ENCODE data around the gene TBK1.

DNA sequence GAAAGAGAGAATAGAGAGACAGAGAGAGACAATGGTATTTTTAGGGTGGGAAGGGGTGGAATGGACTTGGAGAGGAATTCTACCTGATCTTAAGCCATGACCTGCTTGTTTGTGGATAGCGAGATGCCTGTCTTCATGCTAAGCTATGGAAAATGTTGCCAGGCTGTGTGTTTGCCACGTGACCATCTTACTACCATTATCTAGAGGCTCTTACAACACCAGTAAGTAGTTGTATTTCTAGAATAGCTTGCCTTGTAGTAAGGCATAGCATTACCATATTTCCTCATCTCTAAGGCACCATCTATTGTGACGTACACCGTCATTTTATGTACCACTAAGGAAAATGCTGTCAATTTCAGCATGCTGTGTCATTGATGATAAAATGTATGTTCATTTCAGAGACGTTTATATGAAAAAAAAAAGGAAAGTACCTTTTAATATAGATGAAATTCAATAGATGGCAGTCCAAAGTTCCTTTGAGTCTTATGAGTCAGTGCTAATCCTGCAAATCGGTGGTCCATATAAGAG, 82.8 kb downstream of the TBK1 start:
- TF ChIP-seq MYC (IDR thresholded peaks at IDR 0.05; ENCODE audit: borderline replicate concordance, low read length) = no peak
- TF ChIP-seq, protein P1, sequence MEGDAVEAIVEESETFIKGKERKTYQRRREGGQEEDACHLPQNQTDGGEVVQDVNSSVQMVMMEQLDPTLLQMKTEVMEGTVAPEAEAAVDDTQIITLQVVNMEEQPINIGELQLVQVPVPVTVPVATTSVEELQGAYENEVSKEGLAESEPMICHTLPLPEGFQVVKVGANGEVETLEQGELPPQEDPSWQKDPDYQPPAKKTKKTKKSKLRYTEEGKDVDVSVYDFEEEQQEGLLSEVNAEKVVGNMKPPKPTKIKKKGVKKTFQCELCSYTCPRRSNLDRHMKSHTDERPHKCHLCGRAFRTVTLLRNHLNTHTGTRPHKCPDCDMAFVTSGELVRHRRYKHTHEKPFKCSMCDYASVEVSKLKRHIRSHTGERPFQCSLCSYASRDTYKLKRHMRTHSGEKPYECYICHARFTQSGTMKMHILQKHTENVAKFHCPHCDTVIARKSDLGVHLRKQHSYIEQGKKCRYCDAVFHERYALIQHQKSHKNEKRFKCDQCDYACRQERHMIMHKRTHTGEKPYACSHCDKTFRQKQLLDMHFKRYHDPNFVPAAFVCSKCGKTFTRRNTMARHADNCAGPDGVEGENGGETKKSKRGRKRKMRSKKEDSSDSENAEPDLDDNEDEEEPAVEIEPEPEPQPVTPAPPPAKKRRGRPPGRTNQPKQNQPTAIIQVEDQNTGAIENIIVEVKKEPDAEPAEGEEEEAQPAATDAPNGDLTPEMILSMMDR (IDR thresholded peaks at IDR 0.05) = no peak
- TF ChIP-seq NR3C1 (IDR thresholded peaks at IDR 0.05) = no peak
